GM18951 (cell line): ENCODE measurements around the gene DDC.

Experiments used
- POLR2A ChIP-seq: IDR thresholded peaks from 4 replicates; pipeline ENCODE4 v1.6.1; 2011; ENCODE audit warnings: mild to moderate bottlenecking; ENCODE audit not compliant: insufficient read length, insufficient read depth; ENCODE audit errors: extremely low read depth
- in situ Hi-C: fragments of 300-500 bp; cut with MboI; formaldehyde crosslinking; loops from one replicate; pipeline ENCODE4 v1.12.0; 2022; ENCODE audit warnings: low sequenced_read_pairs, mixed read lengths, inconsistent platforms; ENCODE audit not compliant: unreplicated experiment

DDC gene

GRCh38 chr7:50564640-50565558, at the start of gene DDC:
Gene DDC (minus strand): TSS chr7:50565405. CDS start chr7:50544085, 21,320 bp downstream.
- in situ Hi-C loops: no loop called here
- TF ChIP-seq POLR2A: no peak

- in situ Hi-C loops: no loop called here
- TF ChIP-seq POLR2A: no peak
Observed at GRCh38 chr7:50613473-50613872, 48.3 kb upstream of the DDC start.

GRCh38 chr7:50612704-50613103, 47.5 kb upstream of the DDC start:
- in situ Hi-C loops: no loop called here
- no peak for TF ChIP-seq POLR2A

GRCh38 chr7:50610521-50611277, 45.5 kb upstream of the DDC start:
- no peak for TF ChIP-seq POLR2A
- in situ Hi-C loops: no loop called here

- no peak for TF ChIP-seq POLR2A
- in situ Hi-C loops: no loop called here
Observed at GRCh38 chr7:50608196-50608906, 43.1 kb upstream of the DDC start.

- in situ Hi-C loops: no loop called here
- TF ChIP-seq POLR2A: no peak
Observed at GRCh38 chr7:50607524-50608125, 42.4 kb upstream of the DDC start.

GRCh38 chr7:50605059-50605458, 39.9 kb upstream of the DDC start:
- no peak for TF ChIP-seq POLR2A
- in situ Hi-C loops: no loop called here

GRCh38 chr7:50603287-50603686, 38.1 kb upstream of the DDC start:
- in situ Hi-C loops: no loop called here

GRCh38 chr7:50599385-50599784, 34.2 kb upstream of the DDC start:
- in situ Hi-C loops: no loop called here
- no peak for TF ChIP-seq POLR2A

More at GRCh38 chr7:50603287-50603686, 38.1 kb upstream of the DDC start:
- no peak for TF ChIP-seq POLR2A

- TF ChIP-seq POLR2A: no peak
- in situ Hi-C loops: no loop called here
Observed at GRCh38 chr7:50598460-50599343, 33.5 kb upstream of the DDC start.

GRCh38 chr7:50596484-50596883, 31.3 kb upstream of the DDC start:
- in situ Hi-C loops: no loop called here
- no peak for TF ChIP-seq POLR2A
